SH-SY5Y (cell line): ENCODE measurements around the gene GNA15.

ENCODE experiments used
- GATA2 ChIP-seq: IDR thresholded peaks from 2 replicates; pipeline ENCODE4 v1.6.1; 2011; ENCODE audit warnings: mild to moderate bottlenecking, low read depth, low read length
- GATA3 ChIP-seq: IDR thresholded peaks from 2 replicates; pipeline ENCODE4 v1.6.1; 2011; ENCODE audit warnings: low read depth, mild to moderate bottlenecking, low read length, moderate library complexity

DNA sequence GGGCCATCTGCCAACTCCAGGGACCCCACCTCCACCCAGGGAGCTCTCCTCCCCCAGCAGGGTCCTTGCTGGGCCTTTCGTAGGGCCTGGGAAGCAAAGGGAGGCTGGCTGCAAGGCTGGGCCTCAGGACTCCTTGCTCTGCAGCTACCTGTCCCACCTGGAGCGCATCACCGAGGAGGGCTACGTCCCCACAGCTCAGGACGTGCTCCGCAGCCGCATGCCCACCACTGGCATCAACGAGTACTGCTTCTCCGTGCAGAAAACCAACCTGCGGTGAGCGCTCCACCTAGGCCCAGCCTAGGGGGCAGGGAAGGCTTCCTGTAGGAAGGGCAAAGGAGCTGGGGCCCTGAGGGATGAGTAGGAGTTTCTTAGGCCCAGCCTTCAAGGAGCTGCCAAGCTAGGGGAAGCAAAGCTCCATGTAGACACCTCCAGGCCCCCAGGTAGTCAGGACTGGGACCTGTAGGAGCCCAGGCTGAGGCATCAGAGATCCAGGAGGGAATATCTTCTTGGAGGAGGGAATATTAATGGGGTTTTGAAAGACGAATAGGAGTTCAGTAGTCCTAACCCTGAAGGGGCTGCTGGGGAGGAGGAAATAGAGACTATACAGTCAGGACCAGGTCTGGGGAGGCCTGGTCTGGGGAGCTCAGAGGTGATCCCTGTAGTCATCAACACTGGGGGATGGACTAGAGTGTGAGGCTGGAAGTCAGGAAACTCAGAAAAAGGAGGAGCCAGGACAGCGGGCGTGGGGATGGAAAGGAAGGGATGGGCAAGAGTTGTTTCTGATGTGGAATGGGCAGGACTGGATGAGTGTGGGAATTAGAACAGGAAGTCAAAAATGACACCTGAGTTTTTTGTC is 16.0 kb downstream of the GNA15 start:
- TF ChIP-seq GATA2 = no peak
- no peak for TF ChIP-seq GATA3
